NCI-H128 (cell line): ENCODE measurements around the gene PLA2G2F.

Experiments
- DNase-seq: peaks from one replicate; lab custom pipeline; 2025; ENCODE audit not compliant: unreplicated experiment; lab: John Stamatoyannopoulos, UW

PLA2G2F gene

GRCh38 chr1:20167126-20167525 lies 28.0 kb downstream of the PLA2G2F start:
- no peak for DNase-seq

- DNase-seq, result no peak
Observed at GRCh38 chr1:20168564-20169491, 29.7 kb downstream of the PLA2G2F start.

- DNase-seq, result no peak
Observed at GRCh38 chr1:20169932-20170331, 30.8 kb downstream of the PLA2G2F start.

- DNase-seq, result no peak
Observed at GRCh38 chr1:20172033-20172590, 33.0 kb downstream of the PLA2G2F start.

DNA sequence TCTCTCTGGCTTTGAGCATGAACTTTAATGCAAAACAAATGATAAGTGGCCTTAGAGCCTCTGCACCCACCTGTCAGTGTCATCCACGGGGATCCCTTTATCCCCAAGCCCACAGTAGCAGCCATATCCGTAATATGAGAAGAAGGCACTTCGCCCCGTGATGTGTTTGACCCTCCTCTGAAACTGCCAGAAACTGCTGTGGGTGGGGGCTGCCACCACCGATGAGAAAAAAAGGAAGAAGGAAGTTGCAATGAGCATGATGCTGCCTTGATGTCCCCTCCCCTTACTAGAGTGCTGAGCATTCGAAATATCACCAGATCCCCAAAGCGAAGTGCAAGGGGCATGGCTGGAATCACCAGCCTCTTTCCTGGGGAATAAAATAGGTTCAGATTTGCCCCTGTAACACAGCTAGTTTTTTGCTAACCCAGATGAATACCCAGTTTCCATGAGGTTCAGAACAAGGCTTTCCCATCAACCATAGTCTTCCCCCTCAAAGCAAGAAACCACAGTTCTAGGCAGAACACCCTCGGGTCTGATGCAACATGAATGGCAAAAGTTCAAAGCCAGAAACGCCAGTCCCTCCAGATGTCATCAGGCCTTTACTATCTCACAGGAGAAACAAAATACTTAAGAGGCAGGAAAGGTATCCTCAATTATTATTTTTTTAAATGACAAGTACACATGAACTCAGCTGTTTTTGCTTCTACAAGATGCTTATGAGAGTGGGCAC lies 36.0 kb downstream of the PLA2G2F start:
- DNase-seq, result no peak

DNA sequence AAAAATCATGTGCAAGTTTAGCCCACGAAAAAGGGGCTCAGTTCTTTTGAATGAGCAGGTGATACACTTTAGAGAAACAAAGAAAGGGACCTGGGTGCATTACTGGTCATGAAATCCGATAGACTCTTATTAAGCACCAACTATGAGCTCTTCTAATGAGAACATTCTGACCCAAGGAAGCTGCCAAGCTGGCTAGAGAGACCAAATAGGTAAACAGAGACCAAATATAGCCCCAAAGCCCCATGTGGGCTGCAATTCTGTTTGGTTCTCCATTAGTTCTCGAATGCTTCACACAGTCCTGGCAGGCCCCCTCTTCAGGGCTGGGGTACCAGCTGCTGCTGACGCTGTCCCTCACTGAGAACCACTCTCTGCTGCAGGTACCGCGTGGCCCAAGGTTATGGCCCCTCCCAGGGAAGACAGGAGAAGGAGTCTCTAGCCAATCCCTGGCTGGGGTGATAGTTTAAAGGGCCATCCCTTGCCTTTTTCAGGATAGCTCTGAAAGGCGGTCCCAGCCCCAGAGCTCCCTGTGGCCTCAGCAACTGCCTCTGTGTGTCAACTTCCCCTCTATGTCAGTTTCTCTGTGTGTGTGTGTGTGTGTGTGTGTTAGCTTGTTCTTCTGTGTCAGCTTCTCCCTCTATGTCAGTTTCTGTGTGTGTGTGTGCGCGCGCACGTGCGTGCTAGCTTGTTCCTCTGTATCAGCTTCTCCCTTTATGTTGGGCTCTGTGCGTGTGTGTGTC lies 39.7 kb downstream of the PLA2G2F start:
- DNase-seq, result no peak

DNA sequence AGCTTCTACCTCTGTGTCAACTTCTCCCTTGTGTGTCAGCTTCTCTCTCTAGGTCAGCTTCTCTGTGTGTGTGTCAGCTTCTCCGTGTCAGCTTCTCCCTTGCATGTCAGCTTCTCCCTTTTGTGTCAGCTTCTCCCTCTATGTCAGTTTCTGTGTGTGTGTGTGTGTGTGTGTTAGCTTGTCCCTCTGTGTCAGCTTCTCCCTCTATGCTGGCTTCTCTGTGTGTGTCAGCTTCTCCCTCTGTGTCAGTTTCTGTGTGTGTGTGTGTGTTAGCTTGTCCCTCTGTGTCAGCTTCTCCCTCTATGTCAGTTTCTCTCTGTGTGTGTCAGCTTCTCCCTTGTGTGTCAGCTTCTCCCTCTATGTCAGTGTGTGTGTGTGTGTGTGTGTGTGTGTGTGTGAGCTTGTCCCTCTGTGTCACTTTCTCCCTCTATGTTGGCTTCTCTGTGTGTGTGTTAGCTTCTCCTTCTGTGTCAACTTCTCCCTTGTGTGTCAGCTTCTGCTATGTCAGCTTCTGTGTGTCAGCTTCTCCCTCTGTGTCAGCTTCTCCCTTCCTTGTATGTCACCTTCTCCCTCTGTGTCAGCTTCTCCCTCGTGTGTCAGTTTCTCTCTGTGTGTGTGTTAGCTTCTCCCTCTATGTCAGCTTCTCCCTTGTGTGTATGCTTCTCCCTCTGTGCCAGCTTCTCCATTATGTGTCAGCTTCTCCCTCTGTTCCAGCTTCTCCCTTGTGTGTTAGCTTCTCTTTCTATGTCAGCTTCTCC lies 40.4 kb downstream of the PLA2G2F start:
- no peak for DNase-seq

- no peak for DNase-seq
Observed at GRCh38 chr1:20180129-20180843, 41.2 kb downstream of the PLA2G2F start.

- DNase-seq, result no peak
Observed at GRCh38 chr1:20180844-20181207, 41.7 kb downstream of the PLA2G2F start.

DNA sequence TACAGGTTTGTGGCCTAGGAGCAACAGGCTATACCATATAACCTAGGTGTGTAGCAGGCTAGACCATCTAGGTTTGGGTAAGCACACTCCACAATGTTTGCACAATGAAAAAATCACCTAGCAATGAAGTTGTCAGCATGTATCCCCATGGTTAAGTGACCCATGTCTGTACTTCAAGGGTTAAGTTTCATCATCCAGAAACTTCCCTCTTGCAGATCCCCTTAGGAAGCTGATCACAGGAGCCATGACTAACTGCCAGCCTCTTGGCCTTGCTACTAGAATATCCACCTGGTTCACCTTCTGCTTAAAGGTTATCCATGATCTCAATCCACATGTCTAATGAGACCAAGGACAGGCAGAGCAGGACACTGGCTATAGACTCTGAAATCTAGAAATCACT lies 43.3 kb downstream of the PLA2G2F start:
- DNase-seq, result no peak

- DNase-seq, result no peak
Observed at GRCh38 chr1:20183035-20183434, 43.9 kb downstream of the PLA2G2F start.

- no peak for DNase-seq
Observed at GRCh38 chr1:20183616-20184271, 44.6 kb downstream of the PLA2G2F start.

DNA sequence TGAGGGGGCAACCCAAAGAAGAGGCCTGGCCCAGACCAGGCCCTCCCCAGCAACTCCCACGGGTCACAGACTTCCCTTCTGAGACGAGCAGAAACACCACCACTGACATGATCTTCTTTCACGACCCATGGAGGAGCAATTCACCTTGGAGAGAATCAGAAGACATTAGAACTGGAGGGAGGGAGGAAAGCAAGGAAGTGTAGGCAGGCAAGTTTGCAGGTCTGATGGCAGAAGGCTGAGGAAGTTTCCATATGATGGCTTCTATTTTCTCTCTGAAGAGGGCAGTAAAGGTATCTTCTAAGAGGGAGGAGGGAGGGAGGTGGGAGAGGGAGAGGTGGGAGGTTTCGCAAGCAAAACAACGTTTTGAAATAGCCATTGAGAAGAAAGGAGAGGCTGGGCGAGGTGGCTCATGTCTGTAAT lies 45.4 kb downstream of the PLA2G2F start:
- DNase-seq, result no peak

DNA sequence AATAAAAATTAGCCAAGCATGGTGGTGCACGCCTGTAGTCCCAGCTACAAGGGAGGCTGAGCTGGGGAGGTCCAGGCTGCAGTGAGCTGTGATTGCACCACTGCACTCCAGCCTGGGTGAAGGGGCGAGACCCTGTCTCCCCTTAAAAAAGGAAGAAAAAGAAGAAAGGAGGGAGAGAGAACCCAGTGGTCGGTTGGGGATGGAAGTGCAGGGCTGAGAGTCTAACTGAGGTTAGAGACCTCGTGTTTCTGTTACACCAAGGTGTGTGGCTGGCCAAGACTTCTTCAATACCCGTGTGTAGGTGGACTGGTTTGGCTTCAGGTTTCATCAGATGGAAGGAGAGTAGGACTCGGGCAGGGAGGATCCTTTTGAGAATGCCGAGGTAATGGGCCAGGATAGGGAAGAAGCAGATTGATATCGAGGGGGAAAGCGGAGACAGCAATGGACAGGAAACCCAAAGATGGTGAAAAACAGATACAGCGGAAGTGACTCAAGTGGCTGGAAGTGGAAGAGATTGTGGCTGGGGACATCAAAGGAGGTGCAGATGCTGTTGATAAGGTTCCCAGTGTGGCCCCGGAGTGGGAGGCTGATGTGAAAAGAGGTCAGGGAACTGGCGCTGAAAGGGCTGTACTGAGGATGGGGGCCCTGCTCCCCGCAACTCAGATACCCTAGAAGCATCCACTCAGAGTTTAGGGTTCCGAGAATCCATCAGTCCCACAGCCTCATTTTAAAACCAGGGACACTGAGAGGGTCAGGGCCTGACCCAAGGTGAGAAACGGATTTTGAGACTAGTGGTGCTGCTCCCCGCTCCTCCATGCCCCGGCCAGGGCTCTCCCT lies 46.1 kb downstream of the PLA2G2F start:
- no peak for DNase-seq

DNA sequence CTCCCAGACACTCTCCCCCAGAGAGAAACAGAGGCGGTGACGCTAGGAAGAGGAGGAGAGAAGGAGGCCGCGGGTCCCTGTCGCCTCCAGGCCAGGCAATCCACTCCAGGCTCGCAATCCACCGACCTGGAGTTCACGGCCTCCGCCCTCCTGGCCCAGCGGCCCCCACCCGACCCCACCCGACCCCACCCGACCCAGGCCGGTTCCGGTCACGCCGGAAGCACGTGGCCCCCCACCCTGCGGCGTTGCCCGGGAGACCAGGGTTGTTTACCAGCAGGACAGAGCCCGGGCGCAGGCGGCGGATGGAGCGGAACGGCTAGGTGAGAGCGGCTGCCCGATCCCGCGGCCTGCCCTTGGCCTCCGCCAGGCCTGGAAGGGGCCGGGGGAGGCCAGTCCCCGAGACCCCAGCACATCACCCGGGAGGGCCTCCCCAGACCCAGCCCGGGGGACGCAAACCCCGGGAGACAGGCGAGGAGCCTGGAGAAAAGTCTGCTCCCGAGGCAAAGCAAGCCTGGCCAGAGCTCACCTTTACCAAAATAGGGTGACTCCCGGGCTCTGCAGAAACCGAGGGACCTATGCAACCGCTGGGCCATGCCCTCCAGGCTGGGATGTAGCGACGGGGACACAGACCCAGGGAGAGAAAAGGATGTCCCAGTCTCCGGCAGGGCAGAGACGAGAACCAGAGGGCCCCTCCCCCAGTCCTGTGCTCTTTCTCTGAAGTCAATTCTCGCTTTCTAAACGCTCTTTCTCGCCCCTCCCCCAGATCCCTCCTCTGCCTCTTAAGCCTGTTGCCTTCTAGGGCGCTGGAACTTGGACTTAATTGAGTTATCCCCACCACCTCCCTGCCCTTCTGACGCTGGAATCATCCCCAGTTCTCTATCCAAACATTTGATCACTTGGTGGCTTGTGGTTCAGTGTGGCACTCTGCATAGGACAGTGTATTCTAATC lies 47.0 kb downstream of the PLA2G2F start, which contains the start of the genes PLA2G2C and UBXN10:
PLA2G2C (minus strand) TSS at position 685 of the 949 bp plus-strand sequence. CDS start 9,155 bp downstream, outside the sequence.
UBXN10 (plus strand) TSS at position 263 of the 949 bp plus-strand sequence. CDS start 4,466 bp downstream, outside the sequence.
- DNase-seq, result no peak

DNA sequence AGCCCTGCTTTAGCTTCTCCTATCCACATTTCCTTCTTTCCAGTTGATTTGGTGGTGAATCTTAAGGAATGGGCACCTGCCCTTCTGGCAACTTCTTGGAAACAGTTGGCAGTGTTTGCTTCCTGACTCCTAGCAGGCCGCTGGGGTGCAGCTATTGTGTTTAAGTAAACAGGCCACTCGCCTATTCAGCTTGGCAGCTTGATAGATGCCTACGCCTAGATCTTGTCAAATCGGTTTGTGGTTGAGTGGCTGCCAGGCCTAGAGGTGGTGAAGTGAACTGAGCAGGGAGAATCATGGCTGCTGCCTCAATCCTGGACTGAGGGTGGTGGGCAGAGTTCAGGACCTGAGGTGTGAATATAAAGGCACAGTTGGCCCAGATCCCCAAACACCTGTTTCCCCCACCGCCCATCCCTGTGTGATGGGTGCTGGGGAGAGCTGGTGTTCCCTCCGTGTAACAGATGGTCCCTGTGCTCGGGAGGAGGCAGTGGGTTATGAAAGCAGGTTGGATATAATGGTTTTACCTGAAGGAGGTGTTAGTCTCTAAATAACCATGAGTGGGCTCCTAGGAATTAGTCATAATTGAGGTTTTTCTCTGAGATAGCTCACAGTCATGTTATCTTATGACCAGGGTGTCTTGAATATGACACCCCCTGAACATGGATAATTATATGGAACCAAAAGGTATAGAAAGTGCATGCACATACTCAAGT lies 48.1 kb downstream of the PLA2G2F start:
- no peak for DNase-seq
